Glutamatergic neuron (in vitro differentiated cells): ENCODE results near the gene TIMM29. TPM values are rescaled to one million over a fixed set of nuclear protein-coding genes. Genes with fewer than 3 reads are reported as not detected.

Experiments
- DNase-seq: peaks from one replicate; pipeline ENCODE4 v3.0.0; 2022
- H3K27ac Mint-ChIP-seq: one replicate; pipeline ENCODE4 v1.8.0; 2020; ENCODE audit warnings: mild to moderate bottlenecking, mixed read lengths, inconsistent platforms; ENCODE audit not compliant: unreplicated experiment
- H3K27me3 Mint-ChIP-seq: one replicate; pipeline ENCODE4 v1.8.0; 2020; ENCODE audit warnings: mild to moderate bottlenecking, moderate library complexity, mixed read lengths, inconsistent platforms; ENCODE audit not compliant: unreplicated experiment
- H3K36me3 Mint-ChIP-seq: one replicate; pipeline ENCODE4 v1.8.0; 2020; ENCODE audit warnings: mild to moderate bottlenecking, mixed read lengths, inconsistent platforms; ENCODE audit not compliant: unreplicated experiment
- H3K4me1 Mint-ChIP-seq: one replicate; pipeline ENCODE4 v1.8.0; 2020; ENCODE audit warnings: mild to moderate bottlenecking, low read depth, mixed read lengths, inconsistent platforms; ENCODE audit not compliant: unreplicated experiment
- H3K4me3 Mint-ChIP-seq: one replicate; pipeline ENCODE4 v1.8.0; 2020; ENCODE audit warnings: mild to moderate bottlenecking, mixed read lengths, inconsistent platforms; ENCODE audit not compliant: unreplicated experiment
- H3K9me3 Mint-ChIP-seq: one replicate; pipeline ENCODE4 v1.8.0; 2020; ENCODE audit warnings: mild to moderate bottlenecking, moderate library complexity, mixed read lengths, inconsistent platforms; ENCODE audit not compliant: unreplicated experiment
- CTCF ChIP-seq: fragments of 200-600 bp; sonication (generic); IDR thresholded peaks from one replicate; pipeline ENCODE4 v1.5.0; 2021; ENCODE audit not compliant: partially characterized antibody, unreplicated experiment
- total RNA-seq: library from RNA; stranded (reverse); fragmentation: NEBNext Ultra II Directional; extraction: Animal tissue kit (Norgen Biotek cat#: 25700); gene quantifications from one replicate; pipeline ENCODE4 v1.2.1, GENCODE V29; 2021; ENCODE audit not compliant: unreplicated experiment

TIMM29 gene
- total RNA-seq, 1 donor from 2014 or later: 31.8 TPM

DNA sequence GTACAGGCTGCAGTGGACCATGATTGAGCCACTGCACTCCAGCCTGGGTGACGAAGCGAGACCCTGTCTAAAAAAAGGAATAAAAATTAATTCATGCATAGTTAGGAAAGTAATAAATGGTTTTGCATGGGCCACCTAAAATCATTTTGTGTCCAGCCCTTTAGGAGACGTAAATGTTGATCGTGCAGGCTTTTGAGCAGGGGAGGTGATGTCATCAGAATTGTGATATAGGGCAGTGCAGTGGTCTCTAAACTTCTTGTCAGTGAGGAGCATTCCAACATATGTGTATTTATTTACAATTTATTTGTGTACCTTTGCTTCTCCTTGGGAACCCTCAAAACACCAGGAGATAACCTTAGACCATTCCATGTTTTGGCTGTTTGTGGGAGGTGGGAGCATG, 35.3 kb downstream of the TIMM29 start:
- Mint-ChIP-seq H3K9me3 (peaks cover 15% of the 10 kb centered on the region), H3K36me3 (no peaks in the 10 kb centered on the region), H3K4me1 (peaks cover 27% of the 10 kb centered on the region), H3K27ac (peak overlapping the region; percentile 45), H3K27me3 (peaks cover 19% of the 10 kb centered on the region), H3K4me3 (peak overlapping the region; percentile 56)
- TF ChIP-seq CTCF: no peak
- no peak for DNase-seq

- Mint-ChIP-seq H3K4me3 (no peak overlapping the region), H3K9me3 (peaks cover 15% of the 10 kb centered on the region), H3K27me3 (peaks cover 19% of the 10 kb centered on the region), H3K4me1 (peaks cover 29% of the 10 kb centered on the region), H3K36me3 (no peaks in the 10 kb centered on the region), H3K27ac (no peak overlapping the region)
- DNase-seq: no peak
- no peak for TF ChIP-seq CTCF
Measured at GRCh38 chr19:10964903-10965302, 36.3 kb downstream of the TIMM29 start.

DNA sequence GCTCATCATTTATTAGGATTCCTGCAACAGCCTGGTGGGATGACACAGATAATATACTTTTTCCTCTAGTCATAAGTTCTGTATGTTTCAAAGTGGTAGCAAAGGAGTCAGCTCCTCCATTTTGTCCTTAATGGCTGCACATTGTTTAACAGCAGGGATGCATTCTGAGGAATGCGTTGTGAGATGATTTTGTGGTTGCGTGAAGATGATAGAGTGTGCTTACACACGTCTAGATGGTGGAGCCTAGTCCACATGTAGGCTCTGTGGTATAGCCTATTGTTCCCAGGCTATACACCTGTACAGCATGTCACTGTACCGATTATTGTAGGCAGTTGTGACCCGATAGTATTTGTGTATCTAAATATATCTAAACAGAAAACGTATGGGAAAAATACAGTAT, 36.8 kb downstream of the TIMM29 start:
- Mint-ChIP-seq H3K4me3 (peak overlapping the region; percentile 62), H3K9me3 (peaks cover 13% of the 10 kb centered on the region), H3K27ac (peak overlapping the region; percentile 6), H3K27me3 (peaks cover 20% of the 10 kb centered on the region), H3K4me1 (peaks cover 33% of the 10 kb centered on the region), H3K36me3 (no peaks in the 10 kb centered on the region)
- no peak for TF ChIP-seq CTCF
- DNase-seq: no peak

GRCh38 chr19:10966809-10967208, 38.2 kb downstream of the TIMM29 start:
- TF ChIP-seq CTCF: no peak
- H3K4me3 Mint-ChIP-seq: peak overlapping the region; percentile 57
- peaks cover 8% of the 10 kb centered on the region for H3K9me3 Mint-ChIP-seq
- peak overlapping the region; percentile 69 for H3K27ac Mint-ChIP-seq
- no peak for DNase-seq
- H3K36me3 Mint-ChIP-seq: no peaks in the 10 kb centered on the region
- peaks cover 15% of the 10 kb centered on the region for H3K27me3 Mint-ChIP-seq
- H3K4me1 Mint-ChIP-seq: peaks cover 33% of the 10 kb centered on the region

DNA sequence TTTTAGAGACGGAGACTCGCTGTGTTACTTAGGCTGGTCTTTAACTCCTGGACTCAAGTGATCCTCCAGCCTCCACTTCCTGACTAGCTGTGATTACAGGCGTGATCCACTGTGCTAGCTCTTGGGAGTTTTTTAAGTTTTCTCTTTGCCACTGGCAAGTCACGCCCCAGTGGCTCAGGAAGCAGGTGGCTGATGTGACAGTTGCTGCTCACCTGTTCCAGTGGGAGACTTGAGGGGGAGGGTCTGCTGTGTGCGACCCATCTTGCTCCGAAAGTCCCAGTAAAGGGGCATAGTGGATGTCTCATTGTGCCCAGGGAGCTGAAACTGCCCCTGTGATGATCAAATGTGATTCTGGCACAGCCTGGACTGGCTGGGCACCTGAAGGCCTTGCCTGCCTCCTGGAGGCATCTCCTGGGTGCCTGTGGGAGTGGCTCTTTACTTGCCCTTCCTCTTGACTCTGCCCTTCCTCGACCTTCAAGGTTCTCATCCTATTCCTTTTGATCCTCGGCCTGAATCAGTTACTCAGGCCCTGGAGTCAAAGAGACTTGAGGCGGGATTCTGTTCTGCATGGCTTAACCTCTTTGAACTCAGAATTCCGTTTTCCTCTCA, 40.0 kb downstream of the TIMM29 start:
- H3K27me3 Mint-ChIP-seq: peaks cover 10% of the 10 kb centered on the region
- H3K36me3 Mint-ChIP-seq: no peaks in the 10 kb centered on the region
- peaks cover 29% of the 10 kb centered on the region for H3K4me1 Mint-ChIP-seq
- H3K27ac Mint-ChIP-seq: peak overlapping the region; percentile 59
- no peak for TF ChIP-seq CTCF
- H3K9me3 Mint-ChIP-seq: peaks cover 3% of the 10 kb centered on the region
- peak overlapping the region; percentile 63 for H3K4me3 Mint-ChIP-seq
- DNase-seq: no peak
